GM06990 (cell line): Measurements from ENCODE around the gene HS2ST1.
A peak's percentile ranks its signal among the peaks of the same experiment; 100 is the strongest.

Experiments used
- DNase-seq: peaks from one replicate; pipeline ENCODE4 v3.0.0-alpha.2; 2011; ENCODE audit not compliant: insufficient read length; ENCODE audit errors: extremely low read depth
- H3K27me3 ChIP-seq: replicated peaks from 2 replicates; pipeline ENCODE4 v1.6.0; 2011; ENCODE audit warnings: low read length; ENCODE audit not compliant: control insufficient read depth, insufficient read depth
- H3K36me3 ChIP-seq: 2 replicates; pipeline ENCODE4 v1.5.1; 2011; ENCODE audit warnings: low read length; ENCODE audit not compliant: control insufficient read depth, insufficient read depth
- H3K4me3 ChIP-seq: replicated peaks from 2 replicates; pipeline ENCODE4 v1.5.1; 2011; ENCODE audit warnings: low read depth, mild to moderate bottlenecking, control low read depth, low read length
- CTCF ChIP-seq: IDR thresholded peaks from 2 replicates; pipeline ENCODE4 v1.5.1; 2011; ENCODE audit warnings: low read length, control low read depth, mild to moderate bottlenecking, inconsistent platforms; ENCODE audit not compliant: insufficient read depth, poor library complexity, severe bottlenecking

HS2ST1 gene

GRCh38 chr1:87045761-87046304 is 131.4 kb downstream of the HS2ST1 start:
- H3K36me3 ChIP-seq = no peaks in the 10 kb centered on the region
- no peak overlapping the region for H3K4me3 ChIP-seq
- TF ChIP-seq CTCF = no peak
- peak; percentile 35 for DNase-seq
- no peaks in the 10 kb centered on the region for H3K27me3 ChIP-seq

GRCh38 chr1:87046951-87047350 is 132.5 kb downstream of the HS2ST1 start:
- no peak for DNase-seq
- TF ChIP-seq CTCF = no peak
- no peaks in the 10 kb centered on the region for H3K36me3 ChIP-seq
- H3K27me3 ChIP-seq = no peaks in the 10 kb centered on the region
- no peak overlapping the region for H3K4me3 ChIP-seq

- TF ChIP-seq CTCF = no peak
- no peak for DNase-seq
- H3K36me3 ChIP-seq = no peaks in the 10 kb centered on the region
- H3K27me3 ChIP-seq = no peaks in the 10 kb centered on the region
- H3K4me3 ChIP-seq = no peak overlapping the region
Observed at GRCh38 chr1:87048237-87048636, 133.8 kb downstream of the HS2ST1 start.

- no peaks in the 10 kb centered on the region for H3K36me3 ChIP-seq
- no peak overlapping the region for H3K4me3 ChIP-seq
- no peak for TF ChIP-seq CTCF
- no peak for DNase-seq
- H3K27me3 ChIP-seq = no peaks in the 10 kb centered on the region
Observed at GRCh38 chr1:87051965-87052364, 137.5 kb downstream of the HS2ST1 start.

- Histone ChIP-seq H3K4me3 (no peak overlapping the region), H3K27me3 (no peaks in the 10 kb centered on the region), H3K36me3 (no peaks in the 10 kb centered on the region)
- DNase-seq = no peak
- TF ChIP-seq CTCF = no peak
Observed at GRCh38 chr1:87052400-87052799, 138.0 kb downstream of the HS2ST1 start.

GRCh38 chr1:87052961-87053360 is 138.5 kb downstream of the HS2ST1 start:
- Histone ChIP-seq H3K27me3 (no peaks in the 10 kb centered on the region), H3K36me3 (no peaks in the 10 kb centered on the region), H3K4me3 (no peak overlapping the region)
- no peak for DNase-seq
- TF ChIP-seq CTCF = no peak
